Epithelial cell of esophagus (primary cell): ENCODE measurements around the gene PLEKHM3.

Experiments
- DNase-seq: peaks from one replicate; pipeline ENCODE4 v3.0.0; 2010; ENCODE audit warnings: low read depth
- H3K4me3 ChIP-seq: 2 replicates; pipeline ENCODE4 v1.5.1; 2011; ENCODE audit warnings: mild to moderate bottlenecking, low read length, control low read depth
- CTCF ChIP-seq: IDR thresholded peaks from 2 replicates; pipeline ENCODE4 v1.5.1; 2011; ENCODE audit warnings: low read depth, mild to moderate bottlenecking, low read length, control low read depth, inconsistent platforms; ENCODE audit not compliant: insufficient read depth; ENCODE audit errors: missing control alignments

PLEKHM3 gene

GRCh38 chr2:207885010-207885409, 140.3 kb downstream of the PLEKHM3 start:
- no peak for TF ChIP-seq CTCF
- H3K4me3 ChIP-seq = no peak overlapping the region
- no peak for DNase-seq

GRCh38 chr2:207884127-207884526, 141.2 kb downstream of the PLEKHM3 start:
- TF ChIP-seq CTCF = no peak
- DNase-seq = no peak
- H3K4me3 ChIP-seq = no peak overlapping the region

- DNase-seq = peak; percentile 18
- no peak overlapping the region for H3K4me3 ChIP-seq
- no peak for TF ChIP-seq CTCF
Observed at GRCh38 chr2:207883002-207883780, 142.1 kb downstream of the PLEKHM3 start.

- TF ChIP-seq CTCF = no peak
- no peak overlapping the region for H3K4me3 ChIP-seq
- DNase-seq = no peak
Observed at GRCh38 chr2:207881902-207882301, 143.4 kb downstream of the PLEKHM3 start.

GRCh38 chr2:207879536-207879935, 145.8 kb downstream of the PLEKHM3 start:
- H3K4me3 ChIP-seq = no peak overlapping the region
- peak; percentile 6 for DNase-seq
- no peak for TF ChIP-seq CTCF

GRCh38 chr2:207876842-207877535, 148.3 kb downstream of the PLEKHM3 start:
- no peak overlapping the region for H3K4me3 ChIP-seq
- no peak for TF ChIP-seq CTCF
- DNase-seq = no peak
